GM12801 (cell line): ENCODE results near the gene PPL.

Experiments
- CTCF ChIP-seq: IDR thresholded peaks from one replicate; pipeline ENCODE4 v1.5.1; 2011; ENCODE audit warnings: control low read depth; ENCODE audit not compliant: insufficient read length; ENCODE audit errors: extremely low read depth

PPL gene

GRCh38 chr16:4904942-4905615, 31.9 kb downstream of the PPL start:
- TF ChIP-seq CTCF = no peak

GRCh38 chr16:4904108-4904941, 32.6 kb downstream of the PPL start:
- no peak for TF ChIP-seq CTCF

GRCh38 chr16:4902038-4902437, 34.9 kb downstream of the PPL start:
- no peak for TF ChIP-seq CTCF

- TF ChIP-seq CTCF = no peak
Observed at GRCh38 chr16:4900750-4901149, 36.2 kb downstream of the PPL start.

- no peak for TF ChIP-seq CTCF
Observed at GRCh38 chr16:4900036-4900435, 36.9 kb downstream of the PPL start.

- no peak for TF ChIP-seq CTCF
Observed at GRCh38 chr16:4899474-4899846, 37.5 kb downstream of the PPL start.

GRCh38 chr16:4898811-4899473, 38.0 kb downstream of the PPL start:
- TF ChIP-seq CTCF = no peak
